Osteoblast (primary cell): ENCODE results near the gene VAC14. TPM values are rescaled to one million over a fixed set of nuclear protein-coding genes. Genes with fewer than 3 reads are reported as not detected.

ENCODE experiments used
- DNase-seq: peaks from one replicate; pipeline ENCODE4 v3.0.0; 2011; ENCODE audit warnings: low spot score, mixed read lengths; ENCODE audit not compliant: insufficient read length; ENCODE audit errors: missing footprints
- H2AFZ ChIP-seq: 2 replicates; pipeline ENCODE4 v1.6.0; 2011; ENCODE audit warnings: mild to moderate bottlenecking, low read length
- H3K27ac ChIP-seq: 2 replicates; pipeline ENCODE4 v1.5.1; 2011; ENCODE audit warnings: mild to moderate bottlenecking, low read depth, low read length, moderate library complexity
- H3K27me3 ChIP-seq: 2 replicates; pipeline ENCODE4 v1.6.0; 2012; ENCODE audit warnings: mild to moderate bottlenecking, control low read depth, inconsistent platforms, low read length, moderate library complexity; ENCODE audit not compliant: insufficient read depth
- H3K36me3 ChIP-seq: 2 replicates; pipeline ENCODE4 v1.5.1; 2011; ENCODE audit warnings: mild to moderate bottlenecking, low read length, control low read depth, moderate library complexity; ENCODE audit not compliant: insufficient read depth
- H3K4me1 ChIP-seq: 2 replicates; pipeline ENCODE4 v1.5.1; 2011; ENCODE audit warnings: mild to moderate bottlenecking, low read length, control low read depth, moderate library complexity; ENCODE audit not compliant: insufficient read depth
- H3K4me2 ChIP-seq: 2 replicates; pipeline ENCODE4 v1.6.0; 2011; ENCODE audit warnings: mild to moderate bottlenecking, low read length; ENCODE audit not compliant: insufficient read depth
- H3K4me3 ChIP-seq: fragments of 200-600 bp; sonication (generic); 3 replicates; pipeline ENCODE4 v1.5.1; 2012; ENCODE audit warnings: mild to moderate bottlenecking, low read length, inconsistent platforms; ENCODE audit not compliant: insufficient read depth
- H3K79me2 ChIP-seq: 2 replicates; pipeline ENCODE4 v1.6.0; 2012; ENCODE audit warnings: mild to moderate bottlenecking, low read length, control low read depth, inconsistent platforms; ENCODE audit not compliant: insufficient read depth
- H3K9me3 ChIP-seq: 2 replicates; pipeline ENCODE4 v1.5.1; 2011; ENCODE audit warnings: low read depth, low read length, control low read depth
- H4K20me1 ChIP-seq: 2 replicates; pipeline ENCODE4 v1.6.0; 2012; ENCODE audit warnings: mild to moderate bottlenecking, low read length, control low read depth; ENCODE audit not compliant: insufficient read depth
- total RNA-seq: library from RNA; depleted of rRNA; stranded (reverse); fragments of >200 nt; gene quantifications from 2 replicates; pipeline ENCODE4 v1.2.3, GENCODE V29; 2012
- TF ChIP-seq, protein P1 (sequence below): IDR thresholded peaks from 2 replicates; pipeline ENCODE4 v1.5.1; 2011; ENCODE audit warnings: mild to moderate bottlenecking, low read depth, low read length, moderate library complexity; ENCODE audit errors: extremely low read depth

The VAC14 gene
- total RNA-seq, 1 donor, result 72.7 TPM

DNA sequence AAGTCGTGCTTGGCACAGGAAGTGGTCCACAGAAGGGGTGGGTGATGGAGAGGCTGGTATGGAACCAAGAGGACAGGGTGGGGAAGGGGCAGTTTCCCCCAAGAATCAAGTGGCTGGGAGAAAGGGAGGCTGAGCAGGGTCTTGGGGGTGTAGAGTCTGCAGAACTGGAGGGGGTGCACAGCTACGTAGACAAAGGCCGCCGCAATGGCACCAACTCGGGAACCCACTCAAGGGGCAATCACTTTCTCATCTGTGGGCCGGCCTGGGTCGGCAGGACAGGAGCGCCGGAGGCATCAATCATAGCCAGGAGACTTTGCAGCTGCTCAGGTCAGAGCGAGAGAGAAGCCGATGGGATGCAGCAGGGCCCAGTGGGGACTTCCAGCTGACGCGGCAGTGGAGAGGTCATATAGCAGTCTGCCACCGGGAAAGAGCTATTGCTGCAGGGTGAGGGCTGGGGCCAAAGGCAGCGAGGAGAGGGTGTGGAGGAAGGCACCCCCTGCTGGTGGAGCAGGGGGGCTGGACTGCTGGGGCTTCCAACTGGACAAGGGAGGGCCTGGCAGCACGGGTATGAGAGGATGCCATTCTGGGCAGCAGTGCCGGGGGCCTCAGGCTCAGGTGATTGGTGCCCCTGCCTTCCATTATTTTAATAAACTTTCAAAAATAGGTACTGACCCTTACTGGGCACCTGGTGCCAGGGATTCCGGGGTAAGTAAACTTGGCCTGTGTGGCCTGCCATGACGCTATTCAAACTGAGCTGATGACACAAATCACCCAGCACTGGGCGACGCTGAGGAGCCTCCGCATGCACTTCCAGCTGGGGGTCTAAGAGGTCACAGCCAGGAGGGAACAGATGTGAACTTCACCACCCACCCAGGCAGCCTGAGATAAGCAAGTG lies 62.6 kb downstream of the VAC14 start:
- peaks cover 47% of the 10 kb centered on the region for H3K4me1 ChIP-seq
- H2AFZ ChIP-seq, result no peak overlapping the region
- H3K36me3 ChIP-seq, result peaks cover 7% of the 10 kb centered on the region
- TF ChIP-seq, protein P1, sequence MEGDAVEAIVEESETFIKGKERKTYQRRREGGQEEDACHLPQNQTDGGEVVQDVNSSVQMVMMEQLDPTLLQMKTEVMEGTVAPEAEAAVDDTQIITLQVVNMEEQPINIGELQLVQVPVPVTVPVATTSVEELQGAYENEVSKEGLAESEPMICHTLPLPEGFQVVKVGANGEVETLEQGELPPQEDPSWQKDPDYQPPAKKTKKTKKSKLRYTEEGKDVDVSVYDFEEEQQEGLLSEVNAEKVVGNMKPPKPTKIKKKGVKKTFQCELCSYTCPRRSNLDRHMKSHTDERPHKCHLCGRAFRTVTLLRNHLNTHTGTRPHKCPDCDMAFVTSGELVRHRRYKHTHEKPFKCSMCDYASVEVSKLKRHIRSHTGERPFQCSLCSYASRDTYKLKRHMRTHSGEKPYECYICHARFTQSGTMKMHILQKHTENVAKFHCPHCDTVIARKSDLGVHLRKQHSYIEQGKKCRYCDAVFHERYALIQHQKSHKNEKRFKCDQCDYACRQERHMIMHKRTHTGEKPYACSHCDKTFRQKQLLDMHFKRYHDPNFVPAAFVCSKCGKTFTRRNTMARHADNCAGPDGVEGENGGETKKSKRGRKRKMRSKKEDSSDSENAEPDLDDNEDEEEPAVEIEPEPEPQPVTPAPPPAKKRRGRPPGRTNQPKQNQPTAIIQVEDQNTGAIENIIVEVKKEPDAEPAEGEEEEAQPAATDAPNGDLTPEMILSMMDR, result peak; percentile 85
- H3K79me2 ChIP-seq, result peaks cover 12% of the 10 kb centered on the region
- peak; percentile 94 for DNase-seq
- peak overlapping the region; percentile 29 for H3K4me2 ChIP-seq
- H3K4me3 ChIP-seq, result no peak overlapping the region
- no peaks in the 10 kb centered on the region for H3K9me3 ChIP-seq
- H3K27me3 ChIP-seq, result no peaks in the 10 kb centered on the region
- H4K20me1 ChIP-seq, result no peaks in the 10 kb centered on the region
- peak overlapping the region; percentile 86 for H3K27ac ChIP-seq

DNA sequence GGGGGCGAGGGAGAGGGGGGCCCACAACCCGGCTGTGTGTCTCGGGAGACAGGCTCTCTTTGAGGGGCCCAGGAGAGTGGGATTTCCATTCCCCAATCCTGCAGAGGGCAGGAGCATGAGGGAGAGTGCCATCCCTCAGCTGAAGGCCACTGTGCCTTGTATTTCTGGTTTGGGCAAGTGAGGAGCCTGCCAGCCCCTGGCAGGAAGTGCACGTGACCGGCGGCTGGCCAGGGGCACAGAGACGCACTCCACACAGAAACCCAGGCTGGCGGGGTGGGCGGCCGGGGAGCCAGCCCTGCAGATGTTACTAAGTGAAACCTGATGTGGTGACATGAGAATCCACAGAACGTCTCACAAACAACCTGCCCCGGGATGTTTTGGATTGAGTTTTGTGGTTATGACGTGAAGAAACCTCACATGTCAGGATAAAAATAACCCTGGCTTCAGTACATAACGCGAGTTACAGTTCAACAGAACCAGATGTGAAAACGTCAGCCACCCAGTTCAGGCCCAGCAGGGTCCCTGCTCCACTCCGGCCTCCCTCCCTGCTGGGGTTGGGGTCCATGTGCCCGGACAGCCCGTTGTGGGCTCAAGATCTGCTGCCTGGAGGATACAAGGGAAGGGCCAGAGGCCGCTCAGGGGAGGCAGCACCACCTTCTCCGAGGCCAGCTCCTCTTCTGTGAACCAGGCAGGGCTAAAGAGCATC lies 63.4 kb downstream of the VAC14 start:
- Histone ChIP-seq H3K9me3 (no peaks in the 10 kb centered on the region), H4K20me1 (no peaks in the 10 kb centered on the region), H3K27ac (peak overlapping the region; percentile 86), H3K4me1 (peaks cover 47% of the 10 kb centered on the region), H3K79me2 (peaks cover 12% of the 10 kb centered on the region), H3K4me3 (no peak overlapping the region), H3K36me3 (peaks cover 4% of the 10 kb centered on the region), H3K4me2 (peak overlapping the region; percentile 29), H2AFZ (peak overlapping the region; percentile 29), H3K27me3 (no peaks in the 10 kb centered on the region)
- DNase-seq, result peak; percentile 95
- TF ChIP-seq, protein P1, result no peak

DNA sequence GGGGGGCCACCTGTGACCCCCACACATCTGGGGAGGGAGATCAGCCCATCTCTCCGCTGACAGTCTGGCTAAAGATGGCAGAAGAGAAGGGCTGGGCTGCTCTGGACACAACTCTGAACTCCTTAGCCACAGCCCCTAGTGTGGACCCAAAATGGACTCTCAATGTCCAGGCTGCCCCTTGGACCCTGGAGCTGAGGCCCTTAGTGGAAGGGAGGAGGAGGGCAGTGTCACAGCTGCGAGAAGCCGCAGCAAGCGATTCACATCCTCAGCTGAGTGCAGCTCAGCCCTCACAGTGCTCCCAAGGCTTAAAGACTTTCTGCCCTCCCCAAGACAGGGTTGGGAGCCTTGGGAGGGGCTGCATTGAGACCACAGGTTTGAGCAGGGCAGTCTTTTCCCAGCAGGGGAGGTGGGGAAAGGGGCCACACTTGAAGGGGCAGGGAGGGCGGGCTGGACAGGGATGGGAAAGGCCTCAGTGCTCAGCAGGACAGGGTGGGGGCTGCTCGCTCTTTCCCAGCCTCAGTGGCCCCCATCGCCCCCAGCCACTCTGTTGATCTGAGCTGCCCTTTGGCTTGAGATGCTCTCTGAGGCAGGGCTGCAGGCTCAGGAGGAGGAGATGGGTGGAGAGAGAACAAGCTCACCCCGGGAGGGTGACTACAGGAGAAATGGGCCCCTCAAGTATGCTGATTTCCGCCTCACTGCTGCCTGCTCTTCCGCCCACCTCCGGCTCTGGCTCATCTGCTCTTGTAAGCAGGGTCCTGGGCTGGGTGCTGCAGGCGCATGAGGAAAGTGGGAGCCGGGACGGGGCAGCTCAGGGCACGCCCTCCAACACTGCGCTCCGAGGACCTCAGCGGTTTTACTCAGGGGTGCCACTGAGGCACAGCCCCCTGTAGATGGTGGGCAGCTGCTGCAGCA lies 64.2 kb downstream of the VAC14 start:
- Histone ChIP-seq H2AFZ (no peak overlapping the region), H3K4me3 (no peak overlapping the region), H3K79me2 (peaks cover 11% of the 10 kb centered on the region), H3K36me3 (peaks cover 4% of the 10 kb centered on the region), H4K20me1 (no peaks in the 10 kb centered on the region), H3K27ac (peak overlapping the region; percentile 86), H3K4me1 (peaks cover 46% of the 10 kb centered on the region), H3K27me3 (no peaks in the 10 kb centered on the region), H3K9me3 (no peaks in the 10 kb centered on the region), H3K4me2 (peak overlapping the region; percentile 29)
- peak; percentile 57 for DNase-seq
- TF ChIP-seq, protein P1, result no peak
